ENCODE data around the gene FHOD3. TPM values are rescaled to one million over a fixed set of nuclear protein-coding genes. Genes with fewer than 3 reads are reported as not detected.
"Not testable (repeated sequence)": the region's sequence is repeated elsewhere in the genome, so short reads cannot be mapped to it uniquely, and the experiment has no call there.

FHOD3 gene
- total RNA-seq, 1 experiment from 2014 or later: 22.7 TPM

- Histone ChIP-seq H3K27me3 (ENCODE audit: control insufficient read depth, insufficient read depth, low read length) (no peaks in the 10 kb centered on the region), H3K27ac (ENCODE audit: low read length) (no peak overlapping the region), H3K36me3 (ENCODE audit: control insufficient read depth, insufficient read depth, low read length) (peaks cover 3% of the 10 kb centered on the region), H3K9me3 (ENCODE audit: control insufficient read depth, insufficient read depth, low read depth, low read length) (no peaks in the 10 kb centered on the region), H3K4me3 (ENCODE audit: low read depth in 2 of 2, low read length in 2 of 2) (no peak overlapping the region), H3K4me1 (ENCODE audit: control insufficient read depth, insufficient read depth, low read length) (no peaks in the 10 kb centered on the region)
- in situ Hi-C loops (cut with HindIII; ENCODE audit: low pct_unique_long_range_greater_than_20kb, low sequenced_read_pairs) (no loop called here), intact Hi-C loops (cut with micrococcal nuclease; ENCODE audit: unreplicated experiment) (no loop called here)
- ATAC-seq (no peak), DNase-seq (ENCODE audit: low read depth, low spot score) (no peak)
- CTCF ChIA-PET: no interaction called here
- TF ChIP-seq POLR2AphosphoS5 (IDR thresholded peaks at IDR 0.05; ENCODE audit: low read depth, low read length) (no peak), TCF7L2 (IDR thresholded peaks at IDR 0.05; ENCODE audit: low read depth, low read length) (no peak), SIN3A (IDR thresholded peaks at IDR 0.05; ENCODE audit: borderline replicate concordance, insufficient read depth, low read depth, low read length) (no peak)
- TF ChIP-seq, protein P1, sequence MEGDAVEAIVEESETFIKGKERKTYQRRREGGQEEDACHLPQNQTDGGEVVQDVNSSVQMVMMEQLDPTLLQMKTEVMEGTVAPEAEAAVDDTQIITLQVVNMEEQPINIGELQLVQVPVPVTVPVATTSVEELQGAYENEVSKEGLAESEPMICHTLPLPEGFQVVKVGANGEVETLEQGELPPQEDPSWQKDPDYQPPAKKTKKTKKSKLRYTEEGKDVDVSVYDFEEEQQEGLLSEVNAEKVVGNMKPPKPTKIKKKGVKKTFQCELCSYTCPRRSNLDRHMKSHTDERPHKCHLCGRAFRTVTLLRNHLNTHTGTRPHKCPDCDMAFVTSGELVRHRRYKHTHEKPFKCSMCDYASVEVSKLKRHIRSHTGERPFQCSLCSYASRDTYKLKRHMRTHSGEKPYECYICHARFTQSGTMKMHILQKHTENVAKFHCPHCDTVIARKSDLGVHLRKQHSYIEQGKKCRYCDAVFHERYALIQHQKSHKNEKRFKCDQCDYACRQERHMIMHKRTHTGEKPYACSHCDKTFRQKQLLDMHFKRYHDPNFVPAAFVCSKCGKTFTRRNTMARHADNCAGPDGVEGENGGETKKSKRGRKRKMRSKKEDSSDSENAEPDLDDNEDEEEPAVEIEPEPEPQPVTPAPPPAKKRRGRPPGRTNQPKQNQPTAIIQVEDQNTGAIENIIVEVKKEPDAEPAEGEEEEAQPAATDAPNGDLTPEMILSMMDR (IDR thresholded peaks at IDR 0.05): no peak
- TF ChIP-seq, protein P2, sequence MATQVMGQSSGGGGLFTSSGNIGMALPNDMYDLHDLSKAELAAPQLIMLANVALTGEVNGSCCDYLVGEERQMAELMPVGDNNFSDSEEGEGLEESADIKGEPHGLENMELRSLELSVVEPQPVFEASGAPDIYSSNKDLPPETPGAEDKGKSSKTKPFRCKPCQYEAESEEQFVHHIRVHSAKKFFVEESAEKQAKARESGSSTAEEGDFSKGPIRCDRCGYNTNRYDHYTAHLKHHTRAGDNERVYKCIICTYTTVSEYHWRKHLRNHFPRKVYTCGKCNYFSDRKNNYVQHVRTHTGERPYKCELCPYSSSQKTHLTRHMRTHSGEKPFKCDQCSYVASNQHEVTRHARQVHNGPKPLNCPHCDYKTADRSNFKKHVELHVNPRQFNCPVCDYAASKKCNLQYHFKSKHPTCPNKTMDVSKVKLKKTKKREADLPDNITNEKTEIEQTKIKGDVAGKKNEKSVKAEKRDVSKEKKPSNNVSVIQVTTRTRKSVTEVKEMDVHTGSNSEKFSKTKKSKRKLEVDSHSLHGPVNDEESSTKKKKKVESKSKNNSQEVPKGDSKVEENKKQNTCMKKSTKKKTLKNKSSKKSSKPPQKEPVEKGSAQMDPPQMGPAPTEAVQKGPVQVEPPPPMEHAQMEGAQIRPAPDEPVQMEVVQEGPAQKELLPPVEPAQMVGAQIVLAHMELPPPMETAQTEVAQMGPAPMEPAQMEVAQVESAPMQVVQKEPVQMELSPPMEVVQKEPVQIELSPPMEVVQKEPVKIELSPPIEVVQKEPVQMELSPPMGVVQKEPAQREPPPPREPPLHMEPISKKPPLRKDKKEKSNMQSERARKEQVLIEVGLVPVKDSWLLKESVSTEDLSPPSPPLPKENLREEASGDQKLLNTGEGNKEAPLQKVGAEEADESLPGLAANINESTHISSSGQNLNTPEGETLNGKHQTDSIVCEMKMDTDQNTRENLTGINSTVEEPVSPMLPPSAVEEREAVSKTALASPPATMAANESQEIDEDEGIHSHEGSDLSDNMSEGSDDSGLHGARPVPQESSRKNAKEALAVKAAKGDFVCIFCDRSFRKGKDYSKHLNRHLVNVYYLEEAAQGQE (IDR thresholded peaks at IDR 0.05; ENCODE audit: insufficient read depth in 1 of 2, low read depth in 2 of 2, low read length in 1 of 2): no peak
- POLR2A ChIA-PET: no interaction called here
- BruUV-seq (replicated peaks): no TSS peak
These were observed 517.5 kb downstream of the FHOD3 start for GRCh38 chr18:36814994-36815393.

GRCh38 chr18:36816096-36816495 is 518.6 kb downstream of the FHOD3 start:
- POLR2A ChIA-PET; DNase-seq (ENCODE audit: low read depth, low spot score); CTCF ChIA-PET; BruUV-seq (replicated peaks); H3K27me3 ChIP-seq (ENCODE audit: control insufficient read depth, insufficient read depth, low read length); ATAC-seq; H3K4me1 ChIP-seq (ENCODE audit: control insufficient read depth, insufficient read depth, low read length); in situ Hi-C loops (cut with HindIII; ENCODE audit: low pct_unique_long_range_greater_than_20kb, low sequenced_read_pairs); intact Hi-C loops (cut with micrococcal nuclease; ENCODE audit: unreplicated experiment); H3K4me3 ChIP-seq (ENCODE audit: low read depth in 2 of 2, low read length in 2 of 2); H3K27ac ChIP-seq (ENCODE audit: low read length); H3K9me3 ChIP-seq (ENCODE audit: control insufficient read depth, insufficient read depth, low read depth, low read length); H3K36me3 ChIP-seq (ENCODE audit: control insufficient read depth, insufficient read depth, low read length): not testable (repeated sequence)

DNA sequence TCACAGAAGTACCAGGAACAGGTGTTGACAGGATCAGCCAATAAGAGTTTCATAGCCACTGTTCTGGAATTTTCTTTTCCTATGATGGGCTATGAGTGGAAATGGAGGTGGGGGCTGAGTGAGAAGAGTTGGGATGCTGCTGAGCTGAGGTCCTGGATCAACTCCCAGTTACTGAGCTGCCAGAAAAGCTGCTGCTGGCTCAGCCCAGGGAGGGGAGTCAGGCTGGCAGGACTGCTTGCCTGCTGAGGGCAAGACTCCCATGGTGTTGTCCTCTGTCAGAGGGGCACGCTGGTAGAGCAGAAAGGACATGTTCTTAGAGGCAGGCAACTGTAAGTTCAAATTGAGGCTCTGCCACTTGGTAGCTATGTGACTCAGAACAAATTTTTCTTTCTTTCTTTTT is 519.5 kb downstream of the FHOD3 start:
- no peaks in the 10 kb centered on the region for H3K9me3 ChIP-seq (ENCODE audit: control insufficient read depth, insufficient read depth, low read depth, low read length)
- no peak overlapping the region for H3K27ac ChIP-seq (ENCODE audit: low read length)
- CTCF ChIA-PET: no interaction called here
- intact Hi-C loops (cut with micrococcal nuclease; ENCODE audit: unreplicated experiment) (no loop called here), in situ Hi-C loops (cut with HindIII; ENCODE audit: low pct_unique_long_range_greater_than_20kb, low sequenced_read_pairs) (no loop called here)
- POLR2A ChIA-PET: interaction anchor here (0.6 kb wide), 1 partner anchor 19 kb away, joined by 4 read pairs; no protein-coding TSS in a partner anchor
- ATAC-seq (no peak), DNase-seq (ENCODE audit: low read depth, low spot score) (no peak)
- BruUV-seq (replicated peaks): no TSS peak
- TF ChIP-seq, protein P1 (IDR thresholded peaks at IDR 0.05): no peak
- TF ChIP-seq SIN3A (IDR thresholded peaks at IDR 0.05; ENCODE audit: borderline replicate concordance, insufficient read depth, low read depth, low read length): no peak
- no peak for TF ChIP-seq POLR2AphosphoS5 (IDR thresholded peaks at IDR 0.05; ENCODE audit: low read depth, low read length)
- TF ChIP-seq TCF7L2 (IDR thresholded peaks at IDR 0.05; ENCODE audit: low read depth, low read length): no peak
- TF ChIP-seq, protein P2 (IDR thresholded peaks at IDR 0.05; ENCODE audit: insufficient read depth in 1 of 2, low read depth in 2 of 2, low read length in 1 of 2): no peak
- no peaks in the 10 kb centered on the region for H3K27me3 ChIP-seq (ENCODE audit: control insufficient read depth, insufficient read depth, low read length)
- H3K36me3 ChIP-seq (ENCODE audit: control insufficient read depth, insufficient read depth, low read length): peaks cover 3% of the 10 kb centered on the region
- no peak overlapping the region for H3K4me3 ChIP-seq (ENCODE audit: low read depth in 2 of 2, low read length in 2 of 2)
- H3K4me1 ChIP-seq (ENCODE audit: control insufficient read depth, insufficient read depth, low read length): no peaks in the 10 kb centered on the region

Data from Panc1 (cell line).